PC-9 (cell line): ENCODE measurements around the gene OR9Q1.

Experiments used
- CTCF ChIP-seq: fragments of 200-600 bp; sonication (generic); conservative IDR thresholded peaks from 2 replicates; pipeline ENCODE4 v1.6.1; 2017; ENCODE audit warnings: mixed run types, antibody characterized with exemption, mild to moderate bottlenecking, moderate library complexity
- EZH2 ChIP-seq: fragments of 200-600 bp; sonication (generic); IDR thresholded peaks from 2 replicates; pipeline ENCODE4 v1.8.0; 2017; ENCODE audit warnings: antibody characterized with exemption, low read depth

DNA sequence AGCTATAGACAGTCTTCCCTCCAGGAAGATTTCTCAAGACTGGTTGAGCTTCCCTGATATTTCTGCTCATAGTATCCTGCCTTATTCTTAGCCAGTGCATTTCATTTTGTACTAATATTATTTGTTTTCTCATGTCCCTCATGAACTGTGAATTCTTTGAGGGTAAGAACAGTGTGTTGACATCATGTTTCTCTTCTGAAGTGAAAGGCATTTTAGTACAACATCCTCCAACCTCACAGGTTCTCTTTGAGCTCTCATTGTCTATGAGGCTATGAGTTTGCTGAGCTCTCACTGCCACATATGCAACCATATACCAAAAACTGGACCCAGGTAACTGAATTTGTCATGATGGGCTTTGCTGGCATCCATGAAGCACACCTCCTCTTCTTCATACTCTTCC is 7.0 kb downstream of the OR9Q1 start, which contains the start of gene OR6Q1:
- TF ChIP-seq CTCF: no peak
- no peak for TF ChIP-seq EZH2
